ENCODE results near the gene TBCD.

TBCD gene

DNA sequence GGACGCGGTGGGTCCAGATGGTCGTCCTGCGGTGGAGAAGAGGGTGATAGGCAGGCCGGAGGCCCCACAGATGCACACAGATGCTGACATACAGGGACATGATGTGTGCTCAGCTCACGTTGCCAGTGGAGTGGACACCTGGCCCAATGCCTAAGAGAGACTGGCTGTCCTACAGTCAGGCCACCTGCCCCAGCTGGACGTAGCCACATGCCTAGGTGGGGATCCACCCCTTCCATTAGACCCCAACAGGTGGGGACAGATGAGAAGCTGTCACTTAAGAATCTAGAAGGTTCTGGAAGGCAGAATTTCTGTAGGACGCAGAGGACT, 205.6 kb downstream of the TBCD start:
- no peaks in the 10 kb centered on the region for H3K4me1 ChIP-seq
- no peaks in the 10 kb centered on the region for H3K27me3 ChIP-seq
- no peaks in the 10 kb centered on the region for H3K36me3 ChIP-seq
- TF ChIP-seq, protein P1, sequence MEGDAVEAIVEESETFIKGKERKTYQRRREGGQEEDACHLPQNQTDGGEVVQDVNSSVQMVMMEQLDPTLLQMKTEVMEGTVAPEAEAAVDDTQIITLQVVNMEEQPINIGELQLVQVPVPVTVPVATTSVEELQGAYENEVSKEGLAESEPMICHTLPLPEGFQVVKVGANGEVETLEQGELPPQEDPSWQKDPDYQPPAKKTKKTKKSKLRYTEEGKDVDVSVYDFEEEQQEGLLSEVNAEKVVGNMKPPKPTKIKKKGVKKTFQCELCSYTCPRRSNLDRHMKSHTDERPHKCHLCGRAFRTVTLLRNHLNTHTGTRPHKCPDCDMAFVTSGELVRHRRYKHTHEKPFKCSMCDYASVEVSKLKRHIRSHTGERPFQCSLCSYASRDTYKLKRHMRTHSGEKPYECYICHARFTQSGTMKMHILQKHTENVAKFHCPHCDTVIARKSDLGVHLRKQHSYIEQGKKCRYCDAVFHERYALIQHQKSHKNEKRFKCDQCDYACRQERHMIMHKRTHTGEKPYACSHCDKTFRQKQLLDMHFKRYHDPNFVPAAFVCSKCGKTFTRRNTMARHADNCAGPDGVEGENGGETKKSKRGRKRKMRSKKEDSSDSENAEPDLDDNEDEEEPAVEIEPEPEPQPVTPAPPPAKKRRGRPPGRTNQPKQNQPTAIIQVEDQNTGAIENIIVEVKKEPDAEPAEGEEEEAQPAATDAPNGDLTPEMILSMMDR (IDR thresholded peaks at IDR 0.05; ENCODE audit: low read depth, low read length), result no peak
- peaks cover 6% of the 10 kb centered on the region for H3K9me3 ChIP-seq
- no peak for DNase-seq
- H3K4me3 ChIP-seq (ENCODE audit: low read depth, low read length), result no peak overlapping the region

DNA sequence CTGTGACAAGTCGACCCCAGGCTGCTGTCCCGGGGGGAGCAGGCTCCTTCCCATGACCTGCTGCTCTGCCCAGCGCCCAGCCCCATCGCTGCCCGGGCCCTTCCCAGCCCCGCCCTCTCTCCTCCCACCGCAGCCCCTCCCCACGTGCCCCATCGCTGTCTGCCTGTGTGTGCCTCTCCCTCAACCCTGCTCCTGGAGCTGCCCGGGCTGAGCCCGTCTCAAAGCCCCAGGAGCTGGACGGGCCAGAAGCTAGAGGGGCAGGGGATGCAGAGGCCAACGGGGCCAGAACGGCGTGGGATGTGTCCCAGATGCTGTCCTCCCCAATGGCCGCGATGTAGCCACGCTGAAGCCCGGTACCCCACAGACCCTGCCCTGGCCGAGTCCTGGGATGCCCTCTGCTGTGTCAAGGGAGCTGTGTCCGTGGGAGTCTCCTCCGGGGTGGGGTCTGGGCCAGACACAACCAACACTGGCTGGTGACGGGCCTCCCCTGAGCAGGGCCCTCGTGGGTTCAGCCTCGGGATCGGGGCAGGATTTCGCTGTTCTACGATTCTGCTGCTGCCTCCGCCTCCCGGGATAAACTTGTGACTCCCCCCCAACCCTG, 206.2 kb downstream of the TBCD start:
- no peaks in the 10 kb centered on the region for H3K36me3 ChIP-seq
- TF ChIP-seq, protein P1 (IDR thresholded peaks at IDR 0.05; ENCODE audit: low read depth, low read length), result no peak
- H3K4me3 ChIP-seq (ENCODE audit: low read depth, low read length), result no peak overlapping the region
- H3K27me3 ChIP-seq, result no peaks in the 10 kb centered on the region
- H3K9me3 ChIP-seq, result peaks cover 6% of the 10 kb centered on the region
- H3K4me1 ChIP-seq, result no peaks in the 10 kb centered on the region
- no peak for DNase-seq

- no peak for DNase-seq
- Histone ChIP-seq H3K27me3 (no peaks in the 10 kb centered on the region), H3K36me3 (no peaks in the 10 kb centered on the region), H3K4me3 (ENCODE audit: low read depth, low read length) (no peak overlapping the region), H3K9me3 (peaks cover 6% of the 10 kb centered on the region; the same call in 1 of the 2 replicates), H3K4me1 (no peaks in the 10 kb centered on the region)
- TF ChIP-seq, protein P1 (IDR thresholded peaks at IDR 0.05; ENCODE audit: low read depth, low read length), result no peak
These were observed 207.5 kb downstream of the TBCD start for GRCh38 chr17:82959242-82959930.

- Histone ChIP-seq H3K36me3 (no peaks in the 10 kb centered on the region), H3K27me3 (no peaks in the 10 kb centered on the region), H3K9me3 (peaks cover 6% of the 10 kb centered on the region; the same call in 1 of the 2 replicates), H3K4me1 (no peaks in the 10 kb centered on the region), H3K4me3 (ENCODE audit: low read depth, low read length) (no peak overlapping the region)
- no peak for DNase-seq
- TF ChIP-seq, protein P1 (IDR thresholded peaks at IDR 0.05; ENCODE audit: low read depth, low read length), result no peak
These were observed 208.1 kb downstream of the TBCD start for GRCh38 chr17:82959990-82960418.

DNA sequence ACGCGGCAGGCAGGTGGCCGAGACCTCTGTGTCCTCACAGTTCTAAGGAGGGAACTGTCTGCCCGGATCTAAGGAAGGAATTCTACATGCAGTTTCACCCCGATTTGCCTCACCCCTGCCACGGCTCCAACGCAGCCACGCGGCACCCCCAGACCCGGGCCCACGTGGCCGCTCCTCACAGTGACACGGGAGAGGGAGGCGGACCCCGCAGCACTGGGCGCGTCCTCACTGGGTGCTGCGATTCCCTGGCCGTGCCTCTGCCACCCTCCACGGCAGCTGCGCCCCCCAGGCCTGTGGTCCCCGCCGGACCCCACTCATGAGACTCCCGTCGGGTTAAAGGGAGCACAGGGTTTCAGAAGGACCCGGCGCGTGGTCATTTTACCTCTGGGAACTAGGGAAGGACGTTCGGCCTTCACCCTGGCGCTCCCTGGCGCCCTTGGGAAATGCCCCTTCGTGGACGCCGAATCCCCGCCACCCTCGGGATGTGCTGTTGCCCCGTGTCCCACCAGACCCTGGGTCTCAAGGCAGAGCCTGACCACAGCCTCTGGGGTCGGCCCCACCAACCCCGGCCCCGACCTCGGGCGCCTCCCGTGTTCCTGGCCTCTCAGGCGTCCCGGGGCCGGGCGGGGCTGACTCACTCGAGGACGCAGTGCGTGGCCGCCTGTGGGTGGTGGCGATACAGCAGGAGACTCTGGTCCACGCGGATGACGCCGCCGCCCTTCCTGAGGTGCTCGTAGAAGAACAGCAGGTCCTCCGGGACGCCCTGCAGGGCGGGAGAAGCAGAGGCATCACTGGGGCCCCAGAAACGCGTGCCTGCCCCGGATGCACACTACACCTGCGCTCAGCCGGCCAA, 208.8 kb downstream of the TBCD start:
- peaks cover under 1% of the 10 kb centered on the region; the same call in 1 of the 2 replicates for H3K9me3 ChIP-seq
- DNase-seq, result no peak
- H3K27me3 ChIP-seq, result no peaks in the 10 kb centered on the region
- no peaks in the 10 kb centered on the region for H3K36me3 ChIP-seq
- no peak overlapping the region for H3K4me3 ChIP-seq (ENCODE audit: low read depth, low read length)
- TF ChIP-seq, protein P1 (IDR thresholded peaks at IDR 0.05; ENCODE audit: low read depth, low read length), result no peak
- no peaks in the 10 kb centered on the region for H3K4me1 ChIP-seq
